ENCODE data around the gene FAM168A.

- TF ChIP-seq CTCF (IDR thresholded peaks at IDR 0.05), result no peak
- TF ChIP-seq ZNF121 (CRISPR knock-in tag; IDR thresholded peaks at IDR 0.05), result no peak
- TF ChIP-seq MAX (CRISPR knock-in tag; IDR thresholded peaks at IDR 0.05), result no peak
Observed at GRCh38 chr11:73481626-73482025, 116.3 kb downstream of the FAM168A start.
